ENCODE measurements around the gene GHRHR.

Gene GHRHR

DNA sequence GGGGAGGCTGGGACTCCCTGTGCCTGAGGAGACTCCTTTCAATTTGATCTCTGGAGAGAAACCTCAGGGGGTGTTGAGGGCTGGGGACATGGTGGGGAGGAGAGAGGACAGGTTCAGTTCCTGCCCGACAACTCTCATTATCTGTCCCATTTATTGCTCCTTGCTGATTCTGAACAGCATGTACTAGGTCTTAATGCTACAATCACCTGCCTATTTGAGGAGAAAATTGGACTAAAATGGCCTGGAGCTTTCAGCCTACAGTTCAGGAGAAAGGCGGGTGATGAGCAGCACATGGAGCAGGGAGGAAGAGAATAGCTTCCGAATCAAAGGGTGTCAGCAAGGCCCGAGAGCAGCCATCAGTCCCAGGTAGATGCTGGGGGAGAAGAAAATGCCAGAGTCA, 58.4 kb downstream of the GHRHR start:
- TF ChIP-seq, protein P1, sequence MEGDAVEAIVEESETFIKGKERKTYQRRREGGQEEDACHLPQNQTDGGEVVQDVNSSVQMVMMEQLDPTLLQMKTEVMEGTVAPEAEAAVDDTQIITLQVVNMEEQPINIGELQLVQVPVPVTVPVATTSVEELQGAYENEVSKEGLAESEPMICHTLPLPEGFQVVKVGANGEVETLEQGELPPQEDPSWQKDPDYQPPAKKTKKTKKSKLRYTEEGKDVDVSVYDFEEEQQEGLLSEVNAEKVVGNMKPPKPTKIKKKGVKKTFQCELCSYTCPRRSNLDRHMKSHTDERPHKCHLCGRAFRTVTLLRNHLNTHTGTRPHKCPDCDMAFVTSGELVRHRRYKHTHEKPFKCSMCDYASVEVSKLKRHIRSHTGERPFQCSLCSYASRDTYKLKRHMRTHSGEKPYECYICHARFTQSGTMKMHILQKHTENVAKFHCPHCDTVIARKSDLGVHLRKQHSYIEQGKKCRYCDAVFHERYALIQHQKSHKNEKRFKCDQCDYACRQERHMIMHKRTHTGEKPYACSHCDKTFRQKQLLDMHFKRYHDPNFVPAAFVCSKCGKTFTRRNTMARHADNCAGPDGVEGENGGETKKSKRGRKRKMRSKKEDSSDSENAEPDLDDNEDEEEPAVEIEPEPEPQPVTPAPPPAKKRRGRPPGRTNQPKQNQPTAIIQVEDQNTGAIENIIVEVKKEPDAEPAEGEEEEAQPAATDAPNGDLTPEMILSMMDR (conservative IDR thresholded peaks at IDR 0.05): no peak
- H3K27ac ChIP-seq: no peak overlapping the region

DNA sequence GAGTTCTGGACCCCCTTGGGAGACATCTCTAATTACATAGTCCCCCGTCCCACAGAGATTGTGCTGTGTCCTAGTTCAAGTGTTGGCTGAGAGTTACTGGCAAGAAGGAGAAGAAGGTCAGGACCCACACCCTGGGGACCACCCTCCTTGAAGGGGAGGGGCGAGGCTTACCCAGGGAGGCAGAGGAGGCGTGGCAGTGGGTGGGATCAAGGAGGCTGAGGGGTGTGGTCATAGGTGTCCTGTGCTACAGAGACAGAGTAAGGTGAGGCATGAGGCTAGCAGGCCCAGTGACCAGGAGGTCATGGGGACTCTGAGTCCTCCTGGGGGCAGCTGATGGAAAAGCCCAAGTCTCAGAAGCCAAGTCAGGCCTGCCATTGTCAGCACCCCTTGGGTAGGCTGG, 59.0 kb downstream of the GHRHR start:
- TF ChIP-seq, protein P1 (conservative IDR thresholded peaks at IDR 0.05): no peak
- H3K27ac ChIP-seq: no peak overlapping the region

DNA sequence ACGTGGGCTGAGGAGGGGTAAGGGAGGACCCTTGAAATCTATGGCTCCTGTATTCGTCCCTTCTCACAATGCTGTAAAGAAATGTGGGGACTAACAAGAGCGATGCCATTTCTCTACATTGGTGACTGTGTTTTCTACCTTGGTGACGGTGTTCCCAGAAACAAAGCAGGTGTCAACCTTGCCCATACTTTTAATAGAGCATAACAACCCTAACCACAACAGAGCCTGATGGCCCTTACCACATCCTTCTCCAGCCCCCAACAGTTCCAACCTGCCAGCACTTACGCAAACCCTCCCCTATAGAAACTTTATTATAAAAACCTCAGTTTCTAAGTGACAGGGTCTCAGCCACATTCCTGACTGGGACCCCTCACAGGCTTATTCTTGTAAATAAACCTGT, 60.1 kb downstream of the GHRHR start:
- TF ChIP-seq, protein P1 (conservative IDR thresholded peaks at IDR 0.05): no peak
- H3K27ac ChIP-seq: no peak overlapping the region

DNA sequence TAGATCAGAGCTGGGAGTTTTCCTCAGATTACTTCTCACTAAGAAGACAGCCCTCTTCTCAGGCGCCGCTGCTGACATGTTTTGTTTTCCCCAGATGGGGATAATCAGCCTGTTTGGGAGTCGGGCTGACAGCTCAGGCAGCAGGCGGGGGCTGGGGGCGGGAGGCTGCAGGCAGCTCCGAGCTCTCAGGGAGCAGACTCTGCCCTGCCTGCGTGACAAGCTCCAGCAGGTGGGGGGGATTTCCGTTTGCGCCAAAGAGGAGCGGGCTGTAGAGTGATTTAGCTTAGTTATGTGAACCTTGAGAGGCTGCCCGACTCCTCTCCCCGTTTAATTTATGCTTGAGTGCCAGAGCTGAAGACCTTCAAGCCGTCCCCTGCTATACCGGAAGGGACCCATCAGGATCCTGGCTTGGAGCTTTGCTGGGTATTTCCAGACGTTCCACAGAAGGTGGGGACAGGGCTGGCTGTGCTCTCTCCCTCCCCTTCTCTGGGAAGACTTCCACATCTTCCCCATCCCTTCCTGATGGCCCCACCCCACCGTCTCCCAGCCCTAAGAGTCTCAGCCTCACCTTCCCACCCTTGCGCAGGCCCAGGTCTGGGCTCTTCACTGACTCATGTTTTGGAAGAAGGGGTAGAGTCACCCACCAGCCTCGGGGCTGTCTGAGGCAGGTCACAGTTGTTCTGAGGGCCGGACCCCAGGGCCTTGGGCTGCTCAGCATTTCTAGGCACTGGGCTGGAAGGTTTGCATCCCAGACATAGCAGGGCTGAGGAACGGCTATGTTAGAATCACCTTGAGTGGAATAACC, 63.6 kb downstream of the GHRHR start:
- no peak overlapping the region for H3K27ac ChIP-seq
- TF ChIP-seq, protein P1 (conservative IDR thresholded peaks at IDR 0.05): no peak

DNA sequence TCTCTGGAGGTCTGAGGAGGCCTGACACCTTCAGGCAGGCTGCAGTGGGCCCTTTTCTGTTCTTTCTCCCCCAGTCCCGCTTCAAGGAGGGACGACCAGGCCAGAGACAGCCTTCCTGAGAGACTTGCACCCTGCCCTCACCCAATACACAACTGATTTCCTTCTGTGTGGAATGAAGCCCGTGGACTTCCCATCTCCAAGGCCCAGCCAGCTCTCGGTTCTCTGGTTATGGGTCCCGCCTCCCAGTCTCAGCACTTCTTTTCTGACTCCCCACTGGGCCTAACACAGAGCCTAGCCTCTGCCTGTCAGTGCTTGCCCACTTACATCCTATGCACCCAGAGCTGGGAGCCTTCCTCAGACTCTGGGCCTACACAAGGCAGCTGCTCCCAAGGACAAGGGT, 64.3 kb downstream of the GHRHR start:
- TF ChIP-seq, protein P1 (conservative IDR thresholded peaks at IDR 0.05): no peak
- no peak overlapping the region for H3K27ac ChIP-seq

DNA sequence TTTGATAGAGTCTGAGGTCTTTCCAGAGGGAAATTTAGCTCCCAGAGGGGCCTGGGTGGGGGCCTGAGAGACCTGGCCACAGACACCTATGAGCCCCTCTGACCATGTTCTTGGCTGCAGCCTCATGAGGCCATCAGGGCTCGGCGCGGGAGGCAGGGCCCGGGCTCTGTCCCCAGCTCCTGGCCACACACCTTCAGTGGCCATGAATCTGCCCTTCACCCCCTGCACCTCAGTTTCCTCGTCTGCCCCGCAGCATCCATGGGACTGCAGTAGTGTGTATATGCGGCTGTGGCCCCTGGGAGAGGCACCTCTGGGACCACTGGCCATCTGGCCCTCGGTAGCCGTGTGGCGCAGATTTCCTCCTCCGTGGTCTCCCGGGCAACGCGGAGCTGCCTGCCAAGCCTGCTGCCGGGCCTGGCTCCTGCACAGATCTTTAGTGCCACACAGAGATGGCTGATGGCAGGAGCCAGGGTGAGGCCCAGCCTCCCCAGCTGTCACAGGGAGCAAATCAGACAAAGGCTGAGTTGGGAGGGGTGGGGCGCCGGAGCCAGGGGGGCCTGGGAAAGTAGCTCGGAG, 64.8 kb downstream of the GHRHR start:
- H3K27ac ChIP-seq: no peak overlapping the region
- TF ChIP-seq, protein P1 (conservative IDR thresholded peaks at IDR 0.05): no peak
